Stimulated activated CD8-positive, alpha-beta memory T cell treated with anti-CD3 and anti-CD28 coated beads, Interleukin-12 subunit alpha, Interleukin-12 subunit beta, amount 100 ng/mL, for 1 hour (primary cell): Measurements from ENCODE around the gene CLCA2.
A peak's percentile ranks its signal among the peaks of the same experiment; 100 is the strongest.

Experiments used
- DNase-seq: peaks from one replicate; pipeline ENCODE4 v3.0.0-alpha.2; 2020; ENCODE audit warnings: low read depth

CLCA2 gene, protein sequence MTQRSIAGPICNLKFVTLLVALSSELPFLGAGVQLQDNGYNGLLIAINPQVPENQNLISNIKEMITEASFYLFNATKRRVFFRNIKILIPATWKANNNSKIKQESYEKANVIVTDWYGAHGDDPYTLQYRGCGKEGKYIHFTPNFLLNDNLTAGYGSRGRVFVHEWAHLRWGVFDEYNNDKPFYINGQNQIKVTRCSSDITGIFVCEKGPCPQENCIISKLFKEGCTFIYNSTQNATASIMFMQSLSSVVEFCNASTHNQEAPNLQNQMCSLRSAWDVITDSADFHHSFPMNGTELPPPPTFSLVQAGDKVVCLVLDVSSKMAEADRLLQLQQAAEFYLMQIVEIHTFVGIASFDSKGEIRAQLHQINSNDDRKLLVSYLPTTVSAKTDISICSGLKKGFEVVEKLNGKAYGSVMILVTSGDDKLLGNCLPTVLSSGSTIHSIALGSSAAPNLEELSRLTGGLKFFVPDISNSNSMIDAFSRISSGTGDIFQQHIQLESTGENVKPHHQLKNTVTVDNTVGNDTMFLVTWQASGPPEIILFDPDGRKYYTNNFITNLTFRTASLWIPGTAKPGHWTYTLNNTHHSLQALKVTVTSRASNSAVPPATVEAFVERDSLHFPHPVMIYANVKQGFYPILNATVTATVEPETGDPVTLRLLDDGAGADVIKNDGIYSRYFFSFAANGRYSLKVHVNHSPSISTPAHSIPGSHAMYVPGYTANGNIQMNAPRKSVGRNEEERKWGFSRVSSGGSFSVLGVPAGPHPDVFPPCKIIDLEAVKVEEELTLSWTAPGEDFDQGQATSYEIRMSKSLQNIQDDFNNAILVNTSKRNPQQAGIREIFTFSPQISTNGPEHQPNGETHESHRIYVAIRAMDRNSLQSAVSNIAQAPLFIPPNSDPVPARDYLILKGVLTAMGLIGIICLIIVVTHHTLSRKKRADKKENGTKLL

GRCh38 chr1:86423873-86424272 is at the start of gene CLCA2:
TSS of gene CLCA2 (plus strand) at chr1:86424171. CDS start at chr1:86424248, 77 bp downstream.
- DNase-seq = no peak

DNA sequence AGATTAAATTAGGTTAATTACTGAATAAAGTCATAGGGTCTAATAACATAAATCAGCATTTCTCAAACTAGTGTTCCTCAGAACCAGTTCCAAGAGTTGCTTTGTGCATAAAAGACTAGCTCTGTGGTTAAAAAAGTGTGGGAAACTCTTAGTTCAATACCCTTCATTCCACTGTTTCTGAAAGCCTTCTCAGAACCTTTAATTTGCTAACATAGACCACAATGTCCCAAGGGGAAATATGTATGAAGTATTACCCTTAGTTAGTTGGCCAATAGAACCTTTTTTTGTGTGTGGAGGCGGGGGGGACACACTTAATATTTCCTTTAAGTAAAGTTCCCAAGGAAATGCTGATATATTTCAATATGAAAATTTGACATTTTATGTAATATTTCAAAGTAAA is 48.3 kb upstream of the CLCA2 start:
- DNase-seq = no peak

GRCh38 chr1:86377341-86377740 is 46.6 kb upstream of the CLCA2 start:
- DNase-seq = no peak

- no peak for DNase-seq
Measured at GRCh38 chr1:86378813-86379212, 45.2 kb upstream of the CLCA2 start.

DNA sequence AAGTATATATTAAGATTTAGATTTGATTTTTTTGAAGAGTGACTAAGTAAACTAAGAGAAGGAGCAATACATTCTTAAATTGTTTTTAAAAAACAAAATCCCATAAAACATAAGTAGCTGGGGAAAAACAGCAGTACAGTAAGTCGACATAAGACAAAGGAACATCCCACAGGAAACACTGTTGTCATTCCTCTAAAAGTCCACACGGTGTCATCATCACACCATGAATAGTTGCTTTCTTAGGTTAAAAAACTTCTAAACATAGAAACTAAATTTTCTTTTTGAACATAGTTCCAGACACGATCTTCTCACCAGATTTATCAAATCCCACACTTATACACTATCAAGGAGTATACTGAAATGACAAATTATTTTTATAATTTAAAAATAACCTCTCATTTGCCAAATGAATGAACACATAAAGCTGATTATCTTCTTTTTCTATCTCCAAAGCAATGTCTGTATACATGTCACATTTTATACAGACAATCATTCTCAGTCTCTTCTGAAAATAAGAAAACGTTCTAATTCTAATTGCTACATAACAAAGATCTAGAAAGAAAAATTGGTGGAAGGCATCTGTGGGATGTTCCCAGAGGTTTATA is 43.6 kb upstream of the CLCA2 start:
- DNase-seq = no peak

- DNase-seq = no peak
Measured at GRCh38 chr1:86381223-86381622, 42.7 kb upstream of the CLCA2 start.

DNA sequence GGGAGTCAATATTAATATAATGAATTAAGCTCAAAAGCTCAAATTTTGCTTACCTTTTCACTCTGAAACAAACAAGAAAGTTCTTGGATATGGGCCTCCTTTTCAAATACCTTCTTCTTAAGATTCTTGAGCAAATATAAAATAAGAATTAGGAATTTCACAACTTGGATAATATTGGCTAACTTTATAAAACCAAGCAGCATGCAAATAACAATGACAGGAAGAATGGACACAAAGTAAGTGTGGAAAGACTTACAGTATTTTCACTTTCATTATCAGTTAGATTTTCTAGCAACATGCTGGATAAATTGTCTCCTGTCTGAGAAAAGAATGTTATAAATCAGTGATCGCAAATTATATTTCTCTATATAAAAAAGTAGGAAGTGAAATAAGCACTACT is 41.1 kb upstream of the CLCA2 start:
- DNase-seq = no peak

- DNase-seq = no peak
Measured at GRCh38 chr1:86387916-86388627, 35.9 kb upstream of the CLCA2 start.

DNA sequence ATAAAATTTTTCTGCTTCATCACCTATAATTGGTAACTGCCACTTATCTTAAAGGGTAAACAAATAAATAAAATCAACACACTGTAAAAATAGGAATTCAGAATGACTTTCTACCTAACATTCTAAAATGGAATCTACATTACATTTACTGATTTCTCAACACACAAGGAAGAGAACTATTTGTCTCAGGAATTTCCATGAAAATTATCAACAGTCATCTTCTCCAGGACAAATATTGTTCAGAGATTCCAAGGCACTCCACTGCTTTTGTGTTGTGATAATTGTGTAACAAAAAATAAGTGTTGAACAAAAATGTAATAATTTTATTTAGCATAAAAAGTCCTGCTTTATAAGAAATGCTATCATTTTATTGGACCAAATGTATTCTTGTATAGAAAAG is 35.2 kb upstream of the CLCA2 start:
- DNase-seq = no peak

DNA sequence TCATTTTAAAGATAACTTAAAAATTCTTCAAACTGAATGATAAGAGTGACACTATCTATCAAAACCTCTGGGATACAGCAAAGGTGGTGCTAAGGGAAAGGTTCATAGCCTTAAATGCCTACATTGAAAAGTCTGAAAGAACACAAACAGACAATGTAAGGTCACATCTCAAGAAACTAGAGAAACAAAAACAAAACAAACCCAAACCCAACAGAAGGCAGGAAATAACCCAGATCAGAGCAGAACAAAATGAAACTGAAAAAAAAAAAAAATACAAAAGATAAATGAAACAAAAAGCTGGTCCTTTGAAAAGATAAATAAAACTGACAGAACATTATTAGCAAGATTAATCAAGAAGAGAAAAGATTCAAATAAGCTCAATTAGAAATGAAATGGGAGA is 34.7 kb upstream of the CLCA2 start:
- no peak for DNase-seq

- no peak for DNase-seq
Measured at GRCh38 chr1:86394416-86394815, 29.6 kb upstream of the CLCA2 start.

DNA sequence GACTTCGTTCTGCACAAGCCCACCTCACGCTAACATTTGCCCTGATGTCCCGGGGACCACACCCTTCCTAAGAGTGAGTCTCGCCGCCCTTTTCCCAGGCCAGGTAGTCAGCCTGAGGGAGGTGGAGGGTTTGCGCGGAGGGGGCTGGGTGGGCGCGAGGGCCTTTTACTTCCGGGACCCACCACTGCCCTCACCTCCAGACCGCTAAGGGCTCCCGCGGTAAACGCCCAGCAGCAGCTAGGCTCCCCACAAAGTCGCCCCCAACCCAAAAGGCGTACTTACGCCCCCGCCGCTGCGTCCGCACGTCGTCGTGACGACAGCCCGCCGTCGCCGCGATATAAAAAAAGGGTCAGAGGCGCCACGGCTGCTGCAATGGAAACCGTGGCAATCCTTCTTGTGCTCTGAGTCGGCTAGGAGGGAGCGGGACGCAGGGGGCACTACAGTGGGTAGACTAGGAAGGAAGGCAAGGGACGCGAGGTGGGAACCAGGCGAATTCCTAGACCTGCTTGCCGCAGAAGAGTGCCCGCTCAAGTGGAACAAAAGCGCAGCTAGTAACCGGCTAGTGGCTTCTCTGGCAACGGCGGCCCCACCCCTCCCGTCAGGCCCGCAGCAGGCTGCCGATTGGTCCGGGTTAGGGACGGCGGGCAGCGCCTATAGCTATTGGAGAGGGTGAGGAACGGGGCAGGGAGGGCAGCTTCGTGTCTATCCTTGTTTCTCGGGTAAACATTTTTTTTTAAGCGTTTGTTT is 28.0 kb upstream of the CLCA2 start, which contains the start of gene ODF2L:
TSS of gene ODF2L (minus strand) at position 573 of the 747 bp plus-strand sequence. CDS start 9,296 bp downstream, outside the sequence.
- DNase-seq = peak; percentile 75

DNA sequence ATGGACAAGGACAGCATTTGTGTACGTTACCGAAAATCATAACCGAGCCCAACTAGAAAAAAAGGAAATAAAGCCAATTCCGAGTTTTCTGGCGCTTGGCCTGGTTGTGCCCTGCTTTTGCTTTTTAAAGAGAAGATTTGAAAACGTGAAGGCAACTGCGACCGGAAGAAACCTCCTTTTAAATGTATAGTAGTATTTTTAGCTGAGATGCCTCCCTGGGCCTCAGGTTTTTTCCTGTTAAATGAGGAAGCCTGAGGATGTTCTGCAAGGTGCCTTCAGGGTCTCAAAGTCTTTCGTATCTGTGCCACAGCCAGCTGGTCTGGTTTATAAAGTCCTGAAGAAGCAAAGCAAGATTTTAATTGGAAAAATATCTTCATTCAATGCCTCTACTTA is 27.5 kb upstream of the CLCA2 start:
- DNase-seq = no peak

- DNase-seq = no peak
Measured at GRCh38 chr1:86409416-86410021, 14.5 kb upstream of the CLCA2 start.

DNA sequence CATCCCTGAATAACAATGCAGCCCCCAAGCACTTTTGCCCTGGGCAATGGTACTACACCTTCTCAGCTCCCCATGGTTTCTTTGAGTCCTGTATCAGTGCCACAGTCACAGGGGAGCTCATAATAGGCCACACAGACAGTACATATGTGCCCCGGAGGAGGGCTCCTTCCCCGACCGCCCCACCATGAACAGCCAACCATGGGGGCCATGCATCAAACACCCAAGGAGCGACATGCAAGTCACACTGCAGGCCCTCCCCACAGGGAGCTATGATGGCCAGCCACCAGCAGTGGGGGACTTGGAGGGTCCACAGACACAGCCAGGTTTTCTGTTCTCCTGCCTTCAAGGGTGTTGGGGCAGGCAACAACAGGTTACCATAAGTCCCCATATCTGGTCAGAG is 13.1 kb upstream of the CLCA2 start:
- no peak for DNase-seq

GRCh38 chr1:86416343-86416742 is 7.6 kb upstream of the CLCA2 start:
- DNase-seq = no peak

DNA sequence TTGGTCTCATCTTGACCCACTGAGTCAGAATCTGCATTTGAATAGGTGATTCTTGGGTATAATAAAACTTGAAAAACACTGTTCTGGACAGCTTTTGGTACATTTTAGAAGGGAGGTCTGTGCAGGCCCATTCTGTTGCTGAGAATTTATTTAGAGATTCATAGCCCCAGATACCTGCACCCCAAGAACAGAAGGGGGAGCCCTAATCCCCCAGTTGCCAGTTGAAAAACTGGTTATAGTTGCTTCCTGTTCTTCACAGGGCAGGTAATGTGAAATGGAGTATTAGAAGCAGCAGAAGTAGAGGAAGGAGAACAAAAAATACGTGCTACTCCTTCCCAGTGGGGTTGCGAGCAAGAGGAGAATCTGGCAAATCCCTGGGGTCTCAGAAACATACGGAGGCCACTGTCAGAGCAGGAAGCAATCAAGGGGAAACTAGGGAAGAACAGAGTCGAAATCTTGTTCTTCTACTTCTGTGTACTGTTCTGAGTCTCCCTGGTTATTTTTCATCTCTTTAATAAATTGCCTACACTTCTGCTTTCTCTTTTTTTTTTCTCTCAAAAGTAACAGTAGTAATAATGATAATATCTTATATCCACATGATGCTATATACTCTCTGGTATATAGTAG is 4.6 kb upstream of the CLCA2 start:
- DNase-seq = no peak

GRCh38 chr1:86421601-86422280 is 2.2 kb upstream of the CLCA2 start:
- DNase-seq = no peak

DNA sequence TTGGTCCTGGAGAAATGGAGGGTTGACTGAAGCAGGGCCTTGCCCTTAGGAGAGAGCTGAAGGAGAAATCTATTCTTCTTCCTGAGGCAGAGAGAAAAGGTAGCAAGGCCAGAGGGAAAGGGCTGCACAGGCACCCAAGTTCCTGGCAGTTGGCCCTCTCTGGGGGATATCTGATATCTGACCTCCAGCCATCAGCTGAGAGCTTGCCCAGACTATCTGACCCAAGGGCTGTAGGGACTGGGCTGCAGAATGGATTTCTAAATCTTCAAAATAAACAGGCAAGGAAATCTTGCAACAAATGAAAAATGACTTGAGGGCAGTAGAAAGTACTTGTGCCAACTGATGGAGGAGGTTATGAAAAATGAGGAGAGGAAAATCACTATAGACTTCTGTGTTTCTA is 498 bp upstream of the CLCA2 start:
- no peak for DNase-seq
